Mesendoderm (in vitro differentiated cells): ENCODE measurements around the gene NOSIP.

Source experiments
- DNase-seq: peaks from one replicate; pipeline ENCODE4 v3.0.0; 2013
- H2AK5ac ChIP-seq: 2 replicates; pipeline ENCODE4 v1.6.1; 2013; ENCODE audit warnings: low read length, inconsistent platforms
- H2BK120ac ChIP-seq: 2 replicates; pipeline ENCODE4 v1.6.1; 2013; ENCODE audit warnings: low read depth, mild to moderate bottlenecking, low read length, moderate library complexity, mixed read lengths
- H2BK15ac ChIP-seq: replicated peaks from 2 replicates; pipeline ENCODE4 v1.6.1; 2013; ENCODE audit warnings: low read depth, mild to moderate bottlenecking, moderate library complexity
- H2BK5ac ChIP-seq: 2 replicates; pipeline ENCODE4 v1.6.1; 2013; ENCODE audit warnings: low read length, inconsistent platforms
- H3K18ac ChIP-seq: 2 replicates; pipeline ENCODE4 v1.6.1; 2013; ENCODE audit warnings: mild to moderate bottlenecking, low read length, mixed read lengths
- H3K23ac ChIP-seq: one replicate; pipeline ENCODE4 v1.6.1; 2013; ENCODE audit warnings: low read length
- H3K27ac ChIP-seq: 2 replicates; pipeline ENCODE4 v1.5.1; 2013; ENCODE audit warnings: low read depth, mild to moderate bottlenecking, inconsistent platforms, low read length, moderate library complexity
- H3K27me3 ChIP-seq: 2 replicates; pipeline ENCODE4 v1.6.1; 2013; ENCODE audit warnings: low read length, control low read depth, mild to moderate bottlenecking, inconsistent platforms; ENCODE audit not compliant: insufficient read depth, poor library complexity
- H3K36me3 ChIP-seq: 2 replicates; pipeline ENCODE4 v1.6.1; 2013; ENCODE audit warnings: low read length, inconsistent platforms; ENCODE audit not compliant: control insufficient read depth, insufficient read depth
- H3K4ac ChIP-seq: one replicate; pipeline ENCODE4 v1.6.1; 2013; ENCODE audit warnings: low read depth, mild to moderate bottlenecking, low read length, moderate library complexity
- H3K4me1 ChIP-seq: 2 replicates; pipeline ENCODE4 v1.6.1; 2013; ENCODE audit warnings: low read depth, low read length, inconsistent platforms; ENCODE audit not compliant: control insufficient read depth
- H3K4me2 ChIP-seq: 2 replicates; pipeline ENCODE4 v1.6.1; 2013; ENCODE audit warnings: low read length
- H3K4me3 ChIP-seq: 2 replicates; pipeline ENCODE4 v1.5.1; 2013; ENCODE audit warnings: mild to moderate bottlenecking, low read length
- H3K56ac ChIP-seq: one replicate; pipeline ENCODE4 v1.6.1; 2013; ENCODE audit warnings: low read length
- H3K79me1 ChIP-seq: 2 replicates; pipeline ENCODE4 v1.6.1; 2013; ENCODE audit warnings: low read length, inconsistent platforms
- H3K79me2 ChIP-seq: 2 replicates; pipeline ENCODE4 v1.6.1; 2013; ENCODE audit warnings: mild to moderate bottlenecking, low read length; ENCODE audit not compliant: control insufficient read depth, insufficient read depth
- H3K9ac ChIP-seq: 2 replicates; pipeline ENCODE4 v1.6.1; 2013; ENCODE audit warnings: low read length, inconsistent platforms
- H4K5ac ChIP-seq: one replicate; pipeline ENCODE4 v1.6.1; 2013; ENCODE audit warnings: low read length
- H4K8ac ChIP-seq: one replicate; pipeline ENCODE4 v1.6.1; 2013; ENCODE audit warnings: low read depth, mild to moderate bottlenecking, control low read depth, low read length, moderate library complexity
- WGBS: extraction: QIAGEN DNeasy Blood & Tissue Kit; methylation state at CpG from one replicate; pipeline ENCODE4 v1.1.7; 2013; ENCODE audit warnings: low lambda C conversion rate, missing lambda C conversion rate; ENCODE audit not compliant: insufficient coverage; ENCODE audit errors: extremely low coverage; 5-methylcytosine and 5-hydroxymethylcytosine counted together

NOSIP gene

DNA sequence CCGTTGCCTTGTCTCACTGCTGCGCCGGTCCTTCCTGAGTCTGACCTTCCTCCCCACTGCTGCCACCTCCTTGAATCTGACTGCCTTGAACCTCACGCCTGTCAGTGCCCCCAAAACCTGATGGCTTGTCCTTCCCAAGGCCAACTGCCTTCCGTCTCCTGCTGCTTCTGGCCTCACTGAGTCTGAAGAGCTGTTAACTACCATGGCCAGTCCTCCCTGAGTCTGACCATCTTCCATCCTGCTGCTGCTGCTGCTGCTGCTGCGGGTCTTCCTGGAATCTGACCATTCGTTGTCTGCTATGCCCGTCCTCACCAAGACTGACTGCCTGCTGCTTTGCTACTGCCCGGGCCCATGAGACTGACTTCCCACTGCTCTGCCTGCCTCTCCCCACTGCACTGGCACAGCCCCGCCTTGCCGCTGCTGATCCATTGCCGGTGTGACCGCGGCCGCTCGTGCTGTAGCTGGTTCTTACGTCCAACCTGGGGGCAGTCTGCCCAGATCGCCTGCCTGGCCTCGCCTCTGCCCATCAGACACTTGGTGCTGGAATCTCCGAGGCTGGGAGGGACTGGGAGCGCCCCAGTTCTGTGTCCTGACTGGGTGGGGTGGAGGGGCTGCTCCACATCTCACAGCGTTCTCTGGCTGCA lies 55.4 kb downstream of the NOSIP start:
- Histone ChIP-seq H3K36me3 (no peaks in the 10 kb centered on the region), H3K4me3 (no peak overlapping the region), H3K4me1 (no peaks in the 10 kb centered on the region), H3K23ac (no peak overlapping the region), H2AK5ac (no peak overlapping the region), H3K9ac (no peak overlapping the region), H3K27ac (no peak overlapping the region), H4K8ac (no peak overlapping the region), H4K5ac (no peak overlapping the region), H2BK15ac (no peak overlapping the region), H3K79me1 (no peaks in the 10 kb centered on the region), H3K4me2 (no peak overlapping the region), H2BK120ac (no peak overlapping the region), H3K18ac (no peak overlapping the region), H3K27me3 (no peaks in the 10 kb centered on the region), H3K79me2 (no peaks in the 10 kb centered on the region), H2BK5ac (no peak overlapping the region), H3K4ac (no peak overlapping the region), H3K56ac (no peak overlapping the region)
- no CpG with 5 or more reads among the region's 22 CpGs for WGBS
- DNase-seq, result no peak

DNA sequence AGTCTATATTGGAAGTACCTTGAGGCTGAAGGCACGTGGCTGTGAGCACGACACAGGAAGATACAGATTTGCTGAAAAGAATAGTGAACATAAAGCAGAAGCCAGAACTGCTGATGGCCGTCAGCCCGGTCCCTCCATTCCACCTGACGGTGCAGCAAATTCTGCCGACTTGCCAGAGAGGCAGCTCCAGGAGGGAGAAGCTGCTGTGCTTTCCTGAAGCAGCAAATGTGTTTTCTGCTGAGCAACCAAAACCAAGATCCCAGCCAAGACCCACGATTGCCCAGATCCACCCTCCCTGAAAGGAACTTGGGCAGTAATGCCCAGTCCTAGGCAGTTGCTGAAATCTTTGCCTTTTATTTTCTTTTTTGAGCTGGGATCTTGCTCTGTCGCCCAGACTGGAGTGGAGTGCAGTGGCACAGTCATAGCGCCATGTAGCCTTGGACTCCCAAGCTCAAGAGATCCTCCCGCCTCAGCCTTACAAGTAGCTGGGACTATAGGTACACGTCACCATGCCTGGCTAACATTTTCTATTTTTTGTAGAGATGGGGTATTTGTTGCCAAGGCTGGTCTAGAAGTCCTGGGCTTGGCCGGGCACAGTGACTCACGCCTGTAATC lies 59.5 kb downstream of the NOSIP start:
- H2BK15ac ChIP-seq, result no peak overlapping the region
- H3K4ac ChIP-seq, result no peak overlapping the region
- no peaks in the 10 kb centered on the region for H3K4me1 ChIP-seq
- no peak overlapping the region for H2AK5ac ChIP-seq
- WGBS, result no CpG with 5 or more reads among the region's 13 CpGs
- H3K79me2 ChIP-seq, result no peaks in the 10 kb centered on the region
- no peaks in the 10 kb centered on the region for H3K36me3 ChIP-seq
- no peak overlapping the region for H3K23ac ChIP-seq
- no peak overlapping the region for H3K9ac ChIP-seq
- no peak overlapping the region for H3K4me2 ChIP-seq
- no peak overlapping the region for H3K27ac ChIP-seq
- H3K27me3 ChIP-seq, result no peaks in the 10 kb centered on the region
- no peak overlapping the region for H4K8ac ChIP-seq
- no peak overlapping the region for H3K56ac ChIP-seq
- H4K5ac ChIP-seq, result no peak overlapping the region
- H3K79me1 ChIP-seq, result no peaks in the 10 kb centered on the region
- H3K4me3 ChIP-seq, result no peak overlapping the region
- no peak overlapping the region for H2BK120ac ChIP-seq
- no peak overlapping the region for H2BK5ac ChIP-seq
- no peak for DNase-seq
- H3K18ac ChIP-seq, result no peak overlapping the region

DNA sequence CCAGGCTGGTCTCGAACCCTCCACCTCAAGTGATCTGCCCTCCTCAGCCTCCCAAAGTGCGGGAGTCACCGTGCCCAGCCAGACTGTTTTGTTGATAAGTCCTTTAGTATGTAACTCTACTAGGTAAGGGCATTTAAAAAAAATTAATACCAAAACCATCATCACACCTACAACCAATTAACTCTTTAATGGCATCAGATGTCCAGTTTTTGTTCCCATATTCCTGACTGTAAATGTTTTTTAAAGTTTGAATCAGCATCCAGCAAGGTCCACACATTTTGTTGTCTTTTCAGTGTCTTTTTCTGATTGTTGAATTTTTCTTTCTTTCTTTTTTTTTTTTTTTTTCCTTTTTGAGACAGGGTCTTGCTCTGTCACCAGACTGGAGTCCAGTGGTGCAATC lies 62.3 kb downstream of the NOSIP start:
- no peak overlapping the region for H3K23ac ChIP-seq
- no peak overlapping the region for H3K4me3 ChIP-seq
- H3K79me2 ChIP-seq, result no peaks in the 10 kb centered on the region
- H4K8ac ChIP-seq, result no peak overlapping the region
- H3K36me3 ChIP-seq, result no peaks in the 10 kb centered on the region
- H2AK5ac ChIP-seq, result no peak overlapping the region
- no peaks in the 10 kb centered on the region for H3K27me3 ChIP-seq
- H3K9ac ChIP-seq, result no peak overlapping the region
- no peak overlapping the region for H3K27ac ChIP-seq
- no peak overlapping the region for H2BK5ac ChIP-seq
- H2BK15ac ChIP-seq, result no peak overlapping the region
- DNase-seq, result no peak
- no peaks in the 10 kb centered on the region for H3K79me1 ChIP-seq
- no peak overlapping the region for H2BK120ac ChIP-seq
- no peak overlapping the region for H3K4ac ChIP-seq
- H3K56ac ChIP-seq, result no peak overlapping the region
- no CpG with 5 or more reads among the region's 3 CpGs for WGBS
- no peak overlapping the region for H4K5ac ChIP-seq
- H3K4me1 ChIP-seq, result no peaks in the 10 kb centered on the region
- H3K18ac ChIP-seq, result no peak overlapping the region
- no peak overlapping the region for H3K4me2 ChIP-seq

DNA sequence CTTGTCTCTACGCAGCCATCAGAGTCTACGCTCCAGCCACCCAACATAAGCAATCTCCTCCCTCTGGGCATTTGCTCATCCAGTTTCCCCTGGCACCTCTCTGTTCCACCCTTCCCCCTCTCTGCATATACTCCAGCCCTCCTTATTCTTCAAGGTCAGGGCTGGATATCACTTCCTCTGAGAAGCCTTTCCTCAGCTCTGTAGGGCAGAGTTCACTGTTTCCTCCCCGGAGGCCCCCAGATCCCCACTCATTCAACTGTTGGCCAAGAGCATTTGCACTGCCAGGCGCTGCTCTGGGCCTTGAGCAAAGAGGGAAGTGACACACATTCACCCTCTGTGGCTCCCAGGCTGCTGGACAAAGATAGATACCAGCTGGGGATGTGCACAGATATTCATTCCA lies 64.6 kb downstream of the NOSIP start:
- no CpG with 5 or more reads among the region's 4 CpGs for WGBS
- no peak overlapping the region for H3K56ac ChIP-seq
- no peak overlapping the region for H3K18ac ChIP-seq
- no peak overlapping the region for H3K27ac ChIP-seq
- no peaks in the 10 kb centered on the region for H3K36me3 ChIP-seq
- H3K9ac ChIP-seq, result no peak overlapping the region
- no peak overlapping the region for H3K23ac ChIP-seq
- no peak overlapping the region for H2AK5ac ChIP-seq
- no peak for DNase-seq
- H3K4ac ChIP-seq, result no peak overlapping the region
- H4K8ac ChIP-seq, result no peak overlapping the region
- H3K79me2 ChIP-seq, result no peaks in the 10 kb centered on the region
- no peak overlapping the region for H3K4me2 ChIP-seq
- no peaks in the 10 kb centered on the region for H3K79me1 ChIP-seq
- no peak overlapping the region for H4K5ac ChIP-seq
- no peak overlapping the region for H2BK120ac ChIP-seq
- H3K4me1 ChIP-seq, result no peaks in the 10 kb centered on the region
- no peak overlapping the region for H2BK15ac ChIP-seq
- H2BK5ac ChIP-seq, result no peak overlapping the region
- H3K4me3 ChIP-seq, result no peak overlapping the region
- H3K27me3 ChIP-seq, result no peaks in the 10 kb centered on the region

DNA sequence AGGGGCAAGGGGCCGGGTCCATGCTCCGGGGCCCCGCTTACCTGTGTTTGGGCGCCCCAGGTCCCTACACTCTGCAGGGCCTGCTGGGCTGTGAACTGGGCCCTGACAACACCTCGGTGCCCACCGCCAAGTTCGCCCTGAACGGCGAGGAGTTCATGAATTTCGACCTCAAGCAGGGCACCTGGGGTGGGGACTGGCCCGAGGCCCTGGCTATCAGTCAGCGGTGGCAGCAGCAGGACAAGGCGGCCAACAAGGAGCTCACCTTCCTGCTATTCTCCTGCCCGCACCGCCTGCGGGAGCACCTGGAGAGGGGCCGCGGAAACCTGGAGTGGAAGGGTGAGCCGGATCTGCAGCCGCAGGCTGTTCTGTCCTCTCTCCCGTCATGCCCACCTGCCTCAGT lies 66.2 kb downstream of the NOSIP start:
- H4K8ac ChIP-seq, result no peak overlapping the region
- no peaks in the 10 kb centered on the region for H3K4me1 ChIP-seq
- no peaks in the 10 kb centered on the region for H3K36me3 ChIP-seq
- no peak overlapping the region for H3K4me3 ChIP-seq
- H2AK5ac ChIP-seq, result no peak overlapping the region
- no peak overlapping the region for H2BK120ac ChIP-seq
- H3K79me2 ChIP-seq, result no peaks in the 10 kb centered on the region
- WGBS, result no CpG with 5 or more reads among the region's 21 CpGs
- H3K27me3 ChIP-seq, result no peaks in the 10 kb centered on the region
- DNase-seq, result no peak
- no peaks in the 10 kb centered on the region for H3K79me1 ChIP-seq
- H3K4me2 ChIP-seq, result no peak overlapping the region
- no peak overlapping the region for H2BK5ac ChIP-seq
- H3K4ac ChIP-seq, result no peak overlapping the region
- H3K27ac ChIP-seq, result no peak overlapping the region
- H3K56ac ChIP-seq, result no peak overlapping the region
- no peak overlapping the region for H3K9ac ChIP-seq
- no peak overlapping the region for H4K5ac ChIP-seq
- no peak overlapping the region for H2BK15ac ChIP-seq
- H3K18ac ChIP-seq, result no peak overlapping the region
- no peak overlapping the region for H3K23ac ChIP-seq

DNA sequence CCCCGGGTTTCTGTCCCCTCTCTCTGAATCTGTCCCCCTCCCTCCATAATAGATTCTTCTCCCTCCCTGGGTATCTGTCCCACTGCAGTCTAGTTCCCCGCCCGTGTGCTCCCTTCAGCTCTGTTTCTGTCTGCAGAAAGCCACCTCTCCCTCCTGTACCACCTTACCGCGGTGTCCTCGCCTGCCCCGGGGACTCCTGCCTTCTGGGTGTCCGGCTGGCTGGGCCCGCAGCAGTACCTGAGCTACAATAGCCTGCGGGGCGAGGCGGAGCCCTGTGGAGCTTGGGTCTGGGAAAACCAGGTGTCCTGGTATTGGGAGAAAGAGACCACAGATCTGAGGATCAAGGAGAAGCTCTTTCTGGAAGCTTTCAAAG lies 66.6 kb downstream of the NOSIP start:
- H3K4ac ChIP-seq, result no peak overlapping the region
- H2BK15ac ChIP-seq, result no peak overlapping the region
- H3K27ac ChIP-seq, result no peak overlapping the region
- WGBS, result no CpG with 5 or more reads among the region's 12 CpGs
- H3K4me3 ChIP-seq, result no peak overlapping the region
- H3K36me3 ChIP-seq, result no peaks in the 10 kb centered on the region
- no peak overlapping the region for H4K5ac ChIP-seq
- H3K4me1 ChIP-seq, result no peaks in the 10 kb centered on the region
- no peaks in the 10 kb centered on the region for H3K79me1 ChIP-seq
- no peak overlapping the region for H2AK5ac ChIP-seq
- no peak overlapping the region for H2BK120ac ChIP-seq
- no peak for DNase-seq
- H3K79me2 ChIP-seq, result no peaks in the 10 kb centered on the region
- no peak overlapping the region for H3K18ac ChIP-seq
- no peak overlapping the region for H2BK5ac ChIP-seq
- no peak overlapping the region for H4K8ac ChIP-seq
- no peak overlapping the region for H3K56ac ChIP-seq
- H3K27me3 ChIP-seq, result no peaks in the 10 kb centered on the region
- no peak overlapping the region for H3K23ac ChIP-seq
- H3K9ac ChIP-seq, result peak overlapping the region; percentile 39
- no peak overlapping the region for H3K4me2 ChIP-seq
